CD14-positive monocyte (primary cell): Measurements from ENCODE around the gene PASD1. TPM values are rescaled to one million over a fixed set of nuclear protein-coding genes. Genes with fewer than 3 reads are reported as not detected.

ENCODE experiments used
- DNase-seq, 3 donors: peaks; one replicate each; pipeline ENCODE4 v3.0.0-alpha.2; 2011 to 2022
- H2AFZ ChIP-seq: 2 replicates; pipeline ENCODE4 v1.6.0; 2012; ENCODE audit warnings: mild to moderate bottlenecking, low read depth, low read length, inconsistent platforms; ENCODE audit not compliant: insufficient read depth, poor library complexity, severe bottlenecking
- H3K27ac ChIP-seq, 2 donors: 1 replicate in 1 of 2; 2 replicates in 1 of 2; pipeline ENCODE4 v1.5.1; 2012 to 2013; ENCODE audit warnings: low read length in 2 of 2, control low read depth in 1 of 2, inconsistent platforms in 1 of 2, low read depth in 1 of 2, mild to moderate bottlenecking in 1 of 2
- H3K27me3 ChIP-seq, 2 donors: one replicate each; pipeline versions ENCODE4 v1.6.0 to v1.6.1; 2011 to 2013; ENCODE audit warnings: low read length in 2 of 2; ENCODE audit not compliant: control insufficient read depth in 2 of 2, insufficient read depth in 2 of 2
- H3K36me3 ChIP-seq, 2 donors: replicated peaks in 1 of 2; 1 replicate in 1 of 2; 2 replicates in 1 of 2; pipeline versions ENCODE4 v1.5.1 to v1.6.1; 2012 to 2013; ENCODE audit warnings: low read length in 2 of 2, control low read depth in 1 of 2, inconsistent platforms in 1 of 2, mild to moderate bottlenecking in 1 of 2; ENCODE audit not compliant: insufficient read depth in 2 of 2, control insufficient read depth in 1 of 2
- H3K4me1 ChIP-seq, 2 donors: 1 replicate in 1 of 2; 2 replicates in 1 of 2; pipeline versions ENCODE4 v1.5.1 to v1.6.1; 2012 to 2013; ENCODE audit warnings: low read length in 2 of 2, control low read depth in 1 of 2, inconsistent platforms in 1 of 2, mild to moderate bottlenecking in 1 of 2, moderate library complexity in 1 of 2; ENCODE audit not compliant: insufficient read depth in 2 of 2, control insufficient read depth in 1 of 2
- H3K4me2 ChIP-seq: replicated peaks from 2 replicates; pipeline ENCODE3; 2012; ENCODE audit warnings: low read length, moderate library complexity, mild to moderate bottlenecking; ENCODE audit not compliant: poor library complexity, severe bottlenecking; ENCODE audit errors: extremely low read depth
- H3K4me3 ChIP-seq, 3 experiments: fragments of 200-600 bp in 1 of 3; sonication (generic) in 1 of 3; replicated peaks in 1 of 3; 1 replicate in 2 of 3; 2 replicates in 1 of 3; pipeline ENCODE4 v1.5.1; 2011 to 2013; ENCODE audit warnings: low read length in 3 of 3, mild to moderate bottlenecking in 3 of 3, control low read depth in 2 of 3, low read depth in 2 of 3, inconsistent platforms in 1 of 3, moderate library complexity in 1 of 3
- H3K79me2 ChIP-seq: 2 replicates; pipeline ENCODE4 v1.6.0; 2012; ENCODE audit warnings: mild to moderate bottlenecking, control low read depth, inconsistent platforms, low read length, moderate library complexity; ENCODE audit not compliant: insufficient read depth
- H3K9ac ChIP-seq: 2 replicates; pipeline ENCODE4 v1.6.0; 2017; ENCODE audit warnings: low read length, mild to moderate bottlenecking; ENCODE audit not compliant: insufficient read depth, poor library complexity, severe bottlenecking
- H3K9me3 ChIP-seq, 2 donors: replicated peaks in 1 of 2; 1 replicate in 1 of 2; 2 replicates in 1 of 2; pipeline versions ENCODE4 v1.5.1 to v1.6.1; 2012 to 2013; ENCODE audit warnings: low read length in 2 of 2, control low read depth in 1 of 2; ENCODE audit not compliant: control insufficient read depth in 1 of 2, insufficient read depth in 1 of 2
- H4K20me1 ChIP-seq: 2 replicates; pipeline ENCODE4 v1.6.0; 2012; ENCODE audit warnings: mild to moderate bottlenecking, low read length, control low read depth, moderate library complexity; ENCODE audit not compliant: insufficient read depth
- H3K27ac Mint-ChIP-seq, 7 donors: one replicate each; pipeline ENCODE4 v1.8.0; 2020; ENCODE audit warnings: mild to moderate bottlenecking in 7 of 7, mixed read lengths in 7 of 7, moderate library complexity in 6 of 7, inconsistent platforms in 2 of 7
- H3K27me3 Mint-ChIP-seq, 3 donors: one replicate each; pipeline ENCODE4 v1.8.0; 2021 to 2022; ENCODE audit warnings: low read depth in 3 of 3, mild to moderate bottlenecking in 3 of 3, mixed read lengths in 3 of 3, moderate library complexity in 3 of 3, inconsistent platforms in 1 of 3
- H3K36me3 Mint-ChIP-seq, 2 donors: one replicate each; pipeline ENCODE4 v1.8.0; 2020; ENCODE audit warnings: mixed read lengths in 2 of 2, inconsistent platforms in 1 of 2, mild to moderate bottlenecking in 1 of 2
- H3K4me1 Mint-ChIP-seq: one replicate; pipeline ENCODE4 v1.8.0; 2020; ENCODE audit warnings: mild to moderate bottlenecking, mixed read lengths
- H3K4me3 Mint-ChIP-seq, 2 donors: one replicate each; pipeline ENCODE4 v1.8.0; 2020; ENCODE audit warnings: mild to moderate bottlenecking in 2 of 2, mixed read lengths in 2 of 2, moderate library complexity in 1 of 2
- H3K9me3 Mint-ChIP-seq, 7 donors: one replicate each; pipeline ENCODE4 v1.8.0; 2020 to 2022; ENCODE audit warnings: mixed read lengths in 7 of 7, mild to moderate bottlenecking in 6 of 7, moderate library complexity in 6 of 7, inconsistent platforms in 2 of 7
- WGBS: methylation state at CpG from one replicate; pipeline ENCODE4 v1.1.5; 2013; ENCODE audit warnings: missing lambda C conversion rate; ENCODE audit not compliant: insufficient coverage; 5-methylcytosine and 5-hydroxymethylcytosine counted together
- intact Hi-C, 2 donors: fragments of 100-400 bp; cut with micrococcal nuclease; formaldehyde crosslinking; loops; one replicate each; pipeline versions ENCODE4 v1.15.0 to v1.15.1; 2023
- polyA plus RNA-seq, 3 donors: library from polyadenylated mRNA; depleted of rRNA in 1 of 3; unstranded in 2 of 3; stranded (reverse) in 1 of 3; fragments of 300-500 nt in 2 of 3; fragments of >200 nt in 1 of 3; fragmentation: Illumina TruSeq in 2 of 3; gene quantifications; 1 replicate in 2 of 3; 2 replicates in 1 of 3; pipeline ENCODE4 v1.2.3, GENCODE V29; 2012 to 2021
- TF ChIP-seq, protein P1 (sequence below): fragments of 200-600 bp; IDR thresholded peaks from one replicate; pipeline ENCODE4 v1.8.0; 2022; ENCODE audit warnings: antibody characterized with exemption, mild to moderate bottlenecking

Gene PASD1
- polyA plus RNA-seq, 3 donors: not detected

DNA sequence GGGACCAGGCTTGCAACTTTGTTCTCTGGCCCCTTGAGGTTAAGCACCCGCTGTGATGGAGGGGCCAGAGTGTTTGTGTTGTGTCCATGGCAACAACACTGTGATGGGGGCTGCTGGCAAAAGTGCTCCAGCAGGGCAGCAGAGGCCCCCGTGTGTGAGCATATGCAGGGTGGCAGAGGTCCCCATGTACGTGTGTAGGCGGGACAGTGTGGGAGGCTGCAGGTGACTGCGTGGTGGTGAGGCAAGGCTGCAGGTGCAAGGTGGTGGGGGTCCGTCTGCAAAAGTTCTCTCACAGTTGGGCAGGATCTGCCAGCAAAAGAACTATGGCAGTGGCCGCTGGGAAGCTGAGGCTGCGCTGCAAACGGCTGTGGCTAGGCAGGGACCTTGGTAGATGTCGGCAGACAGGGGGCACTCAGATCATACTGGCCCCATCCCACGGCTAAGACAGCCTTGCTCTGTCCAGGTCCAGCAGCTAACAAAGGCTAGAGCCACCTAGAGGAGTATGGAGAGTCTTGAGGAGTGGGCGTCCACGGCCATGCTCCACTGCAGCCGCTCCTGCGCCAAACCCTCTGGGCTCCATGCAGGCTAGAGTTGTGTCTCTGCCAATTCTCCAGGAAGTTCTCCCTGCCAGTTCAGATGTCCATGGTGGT is 46.8 kb upstream of the PASD1 start:
- WGBS: 77% methylated on average over 7 of the region's 15 CpGs
- Histone ChIP-seq H3K79me2 (no peaks in the 10 kb centered on the region), H3K27ac (no peak overlapping the region), H3K4me1 (no peaks in the 10 kb centered on the region), H3K9me3 (no peaks in the 10 kb centered on the region), H3K4me2 (no peak overlapping the region), H2AFZ (no peak overlapping the region), H3K36me3 (no peaks in the 10 kb centered on the region), H4K20me1 (no peaks in the 10 kb centered on the region), H3K9ac (no peak overlapping the region), H3K4me3 (no peak overlapping the region), H3K27me3 (no peaks in the 10 kb centered on the region)
- TF ChIP-seq, protein P1, sequence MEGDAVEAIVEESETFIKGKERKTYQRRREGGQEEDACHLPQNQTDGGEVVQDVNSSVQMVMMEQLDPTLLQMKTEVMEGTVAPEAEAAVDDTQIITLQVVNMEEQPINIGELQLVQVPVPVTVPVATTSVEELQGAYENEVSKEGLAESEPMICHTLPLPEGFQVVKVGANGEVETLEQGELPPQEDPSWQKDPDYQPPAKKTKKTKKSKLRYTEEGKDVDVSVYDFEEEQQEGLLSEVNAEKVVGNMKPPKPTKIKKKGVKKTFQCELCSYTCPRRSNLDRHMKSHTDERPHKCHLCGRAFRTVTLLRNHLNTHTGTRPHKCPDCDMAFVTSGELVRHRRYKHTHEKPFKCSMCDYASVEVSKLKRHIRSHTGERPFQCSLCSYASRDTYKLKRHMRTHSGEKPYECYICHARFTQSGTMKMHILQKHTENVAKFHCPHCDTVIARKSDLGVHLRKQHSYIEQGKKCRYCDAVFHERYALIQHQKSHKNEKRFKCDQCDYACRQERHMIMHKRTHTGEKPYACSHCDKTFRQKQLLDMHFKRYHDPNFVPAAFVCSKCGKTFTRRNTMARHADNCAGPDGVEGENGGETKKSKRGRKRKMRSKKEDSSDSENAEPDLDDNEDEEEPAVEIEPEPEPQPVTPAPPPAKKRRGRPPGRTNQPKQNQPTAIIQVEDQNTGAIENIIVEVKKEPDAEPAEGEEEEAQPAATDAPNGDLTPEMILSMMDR: no peak
- H3K27me3 Mint-ChIP-seq: peaks cover 0 to 6% (median 3%) of the 10 kb centered on the region in 3 donors
- no peak overlapping the region for H3K27ac Mint-ChIP-seq
- H3K36me3 Mint-ChIP-seq: no peaks in the 10 kb centered on the region
- no peak for DNase-seq
- peaks cover 0 to 6% (median 0%) of the 10 kb centered on the region in 7 donors for H3K9me3 Mint-ChIP-seq
- intact Hi-C loops: no loop called here
- no peak overlapping the region for H3K4me3 Mint-ChIP-seq
- H3K4me1 Mint-ChIP-seq: no peaks in the 10 kb centered on the region

DNA sequence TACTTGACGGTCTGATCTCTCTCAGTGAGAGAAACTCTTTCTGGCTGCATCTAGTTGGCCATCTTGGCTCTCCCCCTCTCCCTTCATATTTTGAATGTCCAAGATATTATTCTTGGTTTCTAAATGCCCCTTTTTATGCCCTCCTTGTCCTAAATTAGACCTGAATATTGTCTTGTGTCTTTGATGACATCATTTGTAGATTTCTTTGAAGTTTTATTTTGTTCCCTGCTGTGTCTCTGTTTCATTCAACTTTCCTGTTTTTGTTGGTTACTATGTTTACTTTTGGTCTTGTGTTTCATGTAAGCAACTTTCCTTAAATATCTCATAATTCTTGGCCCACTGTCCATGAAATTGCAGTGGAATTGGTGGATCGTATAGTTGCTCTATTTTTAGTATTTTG is 46.1 kb upstream of the PASD1 start:
- intact Hi-C loops: no loop called here
- H3K27ac Mint-ChIP-seq: no peak overlapping the region
- H3K27me3 ChIP-seq: no peaks in the 10 kb centered on the region

More for the DNA sequence above, 46.1 kb upstream of the PASD1 start:
- H4K20me1 ChIP-seq: no peaks in the 10 kb centered on the region
- H3K36me3 ChIP-seq: no peaks in the 10 kb centered on the region
- Mint-ChIP-seq H3K27me3 (peaks cover 0 to 6% (median 3%) of the 10 kb centered on the region in 3 donors), H3K4me3 (no peak overlapping the region), H3K9me3 (peaks cover 0 to 6% (median 0%) of the 10 kb centered on the region in 7 donors), H3K4me1 (no peaks in the 10 kb centered on the region), H3K36me3 (no peaks in the 10 kb centered on the region)
- H3K4me2 ChIP-seq: no peak overlapping the region
- no peak overlapping the region for H2AFZ ChIP-seq
- H3K79me2 ChIP-seq: no peaks in the 10 kb centered on the region
- no peak overlapping the region for H3K27ac ChIP-seq
- H3K9ac ChIP-seq: no peak overlapping the region
- no peak for DNase-seq
- WGBS: no CpG with 5 or more reads among the region's 2 CpGs
- TF ChIP-seq, protein P1: no peak
- H3K4me1 ChIP-seq: no peaks in the 10 kb centered on the region
- H3K4me3 ChIP-seq: no peak overlapping the region
- H3K9me3 ChIP-seq: no peaks in the 10 kb centered on the region
